Kidney epithelial cell (primary cell): ENCODE data around the gene HOXC11. TPM values are rescaled to one million over a fixed set of nuclear protein-coding genes. Genes with fewer than 3 reads are reported as not detected.

Experiments
- DNase-seq: peaks from one replicate; pipeline ENCODE4 v3.0.0-alpha.2; 2010; ENCODE audit warnings: low read depth
- H3K27me3 ChIP-seq: 2 replicates; pipeline ENCODE4 v1.6.0; 2011; ENCODE audit warnings: low read length; ENCODE audit not compliant: control insufficient read depth, insufficient read depth
- H3K36me3 ChIP-seq: 2 replicates; pipeline ENCODE4 v1.5.1; 2011; ENCODE audit warnings: low read length; ENCODE audit not compliant: control insufficient read depth, insufficient read depth
- H3K4me3 ChIP-seq: 2 replicates; pipeline ENCODE4 v1.5.1; 2011; ENCODE audit warnings: low read depth, mild to moderate bottlenecking, control low read depth, low read length
- total RNA-seq: library from RNA; depleted of rRNA; stranded (reverse); fragments of >200 nt; gene quantifications from 2 replicates; pipeline ENCODE4 v1.2.3, GENCODE V29; 2015
- TF ChIP-seq, protein P1 (sequence below): IDR thresholded peaks from 2 replicates; pipeline ENCODE4 v1.5.1; 2011; ENCODE audit warnings: mild to moderate bottlenecking, moderate library complexity, low read length, control low read depth, inconsistent platforms; ENCODE audit not compliant: insufficient read depth, poor library complexity, severe bottlenecking

Gene HOXC11
- total RNA-seq, 1 donor from 2014 or later = 0.58 TPM

DNA sequence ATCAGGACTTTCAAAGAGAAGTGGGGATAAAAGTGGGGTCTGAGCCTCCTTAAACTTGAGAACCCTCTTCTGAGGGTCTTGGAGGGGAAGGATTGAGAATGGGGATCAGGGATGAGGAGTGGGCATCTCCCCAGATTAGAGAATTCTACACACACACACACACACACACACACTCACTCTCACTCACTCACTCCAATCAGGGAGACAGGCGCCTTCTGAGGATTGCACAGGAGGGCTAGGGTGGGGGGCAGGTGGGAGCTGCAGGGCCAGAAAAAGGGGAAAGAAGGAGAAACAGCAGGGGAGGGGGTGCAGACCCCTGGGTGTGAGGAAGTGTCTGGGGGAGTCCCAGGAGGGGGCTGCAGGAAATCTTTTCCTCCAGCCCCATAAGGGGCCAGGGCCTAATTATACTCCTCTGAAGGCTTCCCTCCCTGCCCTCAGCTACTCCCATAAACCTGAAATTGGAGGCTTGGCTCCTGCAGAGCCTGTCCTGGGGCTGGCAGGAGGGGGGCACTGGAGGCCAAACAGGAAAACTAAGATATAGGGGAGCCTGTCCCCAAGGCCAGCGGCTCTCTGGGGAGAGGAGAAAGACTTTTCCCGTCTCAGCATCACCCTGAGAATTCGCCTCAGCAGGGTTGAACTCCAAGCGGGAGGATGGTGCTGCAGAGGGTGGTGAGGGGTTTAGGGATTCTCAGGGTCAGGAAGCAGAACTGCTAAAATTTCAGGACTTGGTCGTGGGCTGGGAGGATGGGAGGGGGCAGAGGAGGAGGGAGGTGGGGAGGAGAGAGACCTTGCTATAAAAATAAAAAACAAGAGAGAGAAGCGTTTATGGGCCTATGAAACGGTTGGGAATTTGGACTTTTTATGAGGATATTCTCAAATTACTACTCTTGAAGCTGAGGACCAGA is 28.6 kb downstream of the HOXC11 start:
- peaks cover 29% of the 10 kb centered on the region for H3K27me3 ChIP-seq
- H3K4me3 ChIP-seq = peak overlapping the region; percentile 62
- DNase-seq = no peak
- no peaks in the 10 kb centered on the region for H3K36me3 ChIP-seq
- TF ChIP-seq, protein P1, sequence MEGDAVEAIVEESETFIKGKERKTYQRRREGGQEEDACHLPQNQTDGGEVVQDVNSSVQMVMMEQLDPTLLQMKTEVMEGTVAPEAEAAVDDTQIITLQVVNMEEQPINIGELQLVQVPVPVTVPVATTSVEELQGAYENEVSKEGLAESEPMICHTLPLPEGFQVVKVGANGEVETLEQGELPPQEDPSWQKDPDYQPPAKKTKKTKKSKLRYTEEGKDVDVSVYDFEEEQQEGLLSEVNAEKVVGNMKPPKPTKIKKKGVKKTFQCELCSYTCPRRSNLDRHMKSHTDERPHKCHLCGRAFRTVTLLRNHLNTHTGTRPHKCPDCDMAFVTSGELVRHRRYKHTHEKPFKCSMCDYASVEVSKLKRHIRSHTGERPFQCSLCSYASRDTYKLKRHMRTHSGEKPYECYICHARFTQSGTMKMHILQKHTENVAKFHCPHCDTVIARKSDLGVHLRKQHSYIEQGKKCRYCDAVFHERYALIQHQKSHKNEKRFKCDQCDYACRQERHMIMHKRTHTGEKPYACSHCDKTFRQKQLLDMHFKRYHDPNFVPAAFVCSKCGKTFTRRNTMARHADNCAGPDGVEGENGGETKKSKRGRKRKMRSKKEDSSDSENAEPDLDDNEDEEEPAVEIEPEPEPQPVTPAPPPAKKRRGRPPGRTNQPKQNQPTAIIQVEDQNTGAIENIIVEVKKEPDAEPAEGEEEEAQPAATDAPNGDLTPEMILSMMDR = no peak

DNA sequence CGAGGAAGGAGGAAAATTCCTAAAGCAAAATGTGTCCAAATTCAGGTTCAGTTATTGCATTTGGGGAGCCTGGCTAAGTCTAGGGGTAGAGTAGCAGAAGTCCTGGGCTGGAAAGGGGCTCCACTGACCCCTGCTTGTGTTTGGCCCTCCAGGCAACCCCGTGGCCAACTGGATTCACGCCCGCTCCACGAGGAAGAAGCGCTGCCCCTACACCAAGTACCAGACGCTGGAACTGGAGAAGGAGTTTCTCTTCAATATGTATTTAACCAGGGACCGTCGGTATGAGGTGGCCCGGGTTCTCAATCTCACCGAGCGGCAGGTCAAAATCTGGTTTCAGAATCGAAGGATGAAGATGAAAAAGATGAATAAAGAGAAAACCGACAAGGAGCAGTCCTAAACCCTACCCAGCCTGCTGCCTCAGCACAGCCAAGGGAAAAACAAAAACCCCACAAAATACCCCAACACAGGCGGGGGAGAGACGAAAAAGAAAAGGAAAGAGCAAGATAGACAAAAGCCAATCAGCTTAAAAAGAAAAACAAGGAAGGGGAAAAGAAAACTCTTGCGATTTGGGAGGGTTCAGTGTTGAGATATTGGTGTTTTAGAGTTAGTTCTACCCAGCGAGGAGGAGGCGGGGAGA is 29.5 kb downstream of the HOXC11 start:
- no peak overlapping the region for H3K4me3 ChIP-seq
- H3K27me3 ChIP-seq = peaks cover 30% of the 10 kb centered on the region
- TF ChIP-seq, protein P1 = no peak
- no peaks in the 10 kb centered on the region for H3K36me3 ChIP-seq
- DNase-seq = no peak

DNA sequence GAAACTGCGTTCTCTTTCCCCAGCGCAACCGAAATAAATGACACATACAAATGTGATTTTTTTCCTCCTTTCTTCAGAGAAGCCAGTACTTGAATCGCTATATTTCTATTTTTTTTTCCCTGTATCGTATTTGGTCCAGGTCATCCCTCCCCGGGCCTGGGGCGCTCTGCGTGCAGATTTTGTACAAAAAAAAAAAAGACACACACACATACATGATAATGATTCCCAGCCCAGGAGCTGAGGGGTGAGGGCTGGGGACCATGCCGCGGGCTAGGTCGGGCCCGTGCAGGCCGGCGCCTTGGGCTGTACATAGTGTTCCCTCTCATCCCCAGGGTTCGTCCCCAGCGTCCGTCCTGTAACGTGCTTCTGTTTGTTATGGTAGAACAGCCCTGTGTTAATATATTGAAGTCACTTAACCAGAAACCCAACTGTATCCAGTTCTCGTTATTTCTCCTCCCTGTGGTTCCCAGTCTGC is 30.0 kb downstream of the HOXC11 start:
- H3K36me3 ChIP-seq = no peaks in the 10 kb centered on the region
- TF ChIP-seq, protein P1 = no peak
- no peak for DNase-seq
- no peak overlapping the region for H3K4me3 ChIP-seq
- H3K27me3 ChIP-seq = peaks cover 27% of the 10 kb centered on the region

DNA sequence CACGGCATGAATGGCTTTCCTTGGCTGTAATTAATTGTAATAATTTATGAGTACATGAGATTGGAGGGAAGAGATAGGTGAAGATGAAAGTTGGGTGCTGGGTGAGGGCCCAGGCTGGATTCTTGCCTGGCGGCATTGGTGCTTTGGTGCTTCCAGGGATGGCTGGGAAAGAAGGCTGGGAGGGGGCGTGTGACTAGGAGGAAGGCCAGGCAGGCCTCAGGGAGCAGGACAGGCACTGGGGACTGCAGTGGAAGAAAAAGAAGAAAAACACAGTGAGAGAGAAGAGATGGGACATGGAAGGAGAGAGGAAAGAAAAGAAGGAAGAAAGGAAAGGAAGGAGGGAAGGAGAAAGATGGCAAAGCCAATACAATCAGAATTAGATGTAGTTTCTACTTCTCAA is 30.7 kb downstream of the HOXC11 start:
- peaks cover 23% of the 10 kb centered on the region for H3K27me3 ChIP-seq
- no peak for DNase-seq
- H3K36me3 ChIP-seq = no peaks in the 10 kb centered on the region
- TF ChIP-seq, protein P1 = no peak
- H3K4me3 ChIP-seq = no peak overlapping the region

DNA sequence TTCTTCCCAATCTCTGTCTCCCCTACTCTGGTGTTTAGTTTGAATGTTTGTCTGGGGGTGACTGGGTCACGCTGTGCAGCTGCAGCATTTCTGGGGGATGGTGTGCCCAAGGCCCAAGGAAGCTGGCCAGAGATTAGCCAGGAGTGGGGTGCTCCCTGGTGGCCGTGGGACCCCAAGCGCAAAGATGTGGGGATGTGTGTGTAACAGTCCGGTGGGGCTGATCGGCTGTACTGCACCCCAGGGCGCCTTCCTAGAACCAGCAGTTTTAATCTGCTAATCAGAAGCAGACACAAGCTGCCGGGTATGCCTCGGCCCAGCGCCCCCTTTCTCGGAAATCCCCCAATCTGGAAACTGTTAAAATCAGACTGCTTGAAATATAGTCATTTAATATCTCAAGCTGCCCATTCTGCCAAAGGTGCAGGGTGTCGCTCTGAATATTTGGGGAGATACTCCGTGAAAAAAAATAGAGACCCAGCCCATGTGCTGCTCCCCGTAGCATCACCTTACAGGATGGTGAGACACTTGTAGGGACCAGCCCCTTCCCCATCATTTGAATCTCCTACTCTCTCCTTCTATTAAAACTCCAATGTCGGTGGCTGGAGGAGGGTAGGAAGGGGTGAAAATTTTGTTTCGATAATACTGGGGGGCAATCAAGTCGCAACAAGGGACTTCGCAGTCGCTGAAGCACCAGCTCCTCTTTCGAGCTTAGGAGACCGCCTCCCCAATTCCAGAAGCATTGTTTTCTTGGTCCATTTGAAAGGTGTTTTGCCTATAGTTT is 31.3 kb downstream of the HOXC11 start:
- TF ChIP-seq, protein P1 = no peak
- DNase-seq = no peak
- peaks cover 25% of the 10 kb centered on the region for H3K27me3 ChIP-seq
- no peak overlapping the region for H3K4me3 ChIP-seq
- H3K36me3 ChIP-seq = no peaks in the 10 kb centered on the region
